Gastrocnemius medialis (tissue), 4 donors: ENCODE data around the gene PRM2.

Experiments
- POLR2A ChIP-seq, 2 donors: fragments of 450-650 bp; IDR thresholded peaks; one replicate each; pipeline ENCODE4 v1.6.1; 2017; ENCODE audit warnings: antibody characterized with exemption in 2 of 2, mild to moderate bottlenecking in 2 of 2, moderate library complexity in 2 of 2
- TF ChIP-seq, protein P1 (sequence below), 5 experiments: fragments of 450-650 bp in 3 of 5; fragments of 200-600 bp in 2 of 5; sonication (generic) in 2 of 5; IDR thresholded peaks in 4 of 5; conservative IDR thresholded peaks in 1 of 5; 1 replicate in 4 of 5; 2 replicates in 1 of 5; pipeline ENCODE4 v1.5.1; 2016 to 2019; ENCODE audit warnings: antibody characterized with exemption in 5 of 5, mild to moderate bottlenecking in 3 of 5, moderate library complexity in 3 of 5

DNA sequence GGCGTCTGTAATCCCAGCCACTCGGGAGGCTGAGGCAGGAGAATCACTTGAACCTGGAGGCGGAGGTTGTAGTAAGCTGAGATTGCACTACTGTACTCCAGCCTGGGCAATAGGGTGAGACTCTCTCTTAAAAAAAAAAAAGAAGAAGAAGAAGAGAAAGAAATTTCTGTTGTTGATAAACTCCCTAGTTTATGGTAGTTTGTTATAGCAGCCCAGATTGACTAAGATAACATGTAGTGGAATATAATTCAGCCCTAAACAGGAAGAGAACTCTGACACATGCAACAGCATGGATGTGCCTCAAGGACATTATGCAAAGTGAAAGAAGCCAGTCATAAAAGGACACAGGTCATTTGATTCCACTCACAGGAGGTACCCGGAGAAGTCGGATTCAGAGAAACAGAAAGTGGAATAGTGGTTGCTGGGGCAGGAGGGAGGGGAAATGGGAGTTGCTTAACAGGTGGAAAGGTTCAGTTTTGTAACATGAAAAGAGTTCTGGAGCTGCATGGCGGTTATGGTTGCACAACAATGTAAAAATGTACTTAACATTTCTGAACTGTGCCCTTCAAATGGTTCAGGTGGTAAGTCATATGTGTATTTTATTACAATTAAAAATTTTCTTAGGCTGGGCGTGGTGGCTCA, 30.8 kb upstream of the PRM2 start:
- TF ChIP-seq, protein P1, sequence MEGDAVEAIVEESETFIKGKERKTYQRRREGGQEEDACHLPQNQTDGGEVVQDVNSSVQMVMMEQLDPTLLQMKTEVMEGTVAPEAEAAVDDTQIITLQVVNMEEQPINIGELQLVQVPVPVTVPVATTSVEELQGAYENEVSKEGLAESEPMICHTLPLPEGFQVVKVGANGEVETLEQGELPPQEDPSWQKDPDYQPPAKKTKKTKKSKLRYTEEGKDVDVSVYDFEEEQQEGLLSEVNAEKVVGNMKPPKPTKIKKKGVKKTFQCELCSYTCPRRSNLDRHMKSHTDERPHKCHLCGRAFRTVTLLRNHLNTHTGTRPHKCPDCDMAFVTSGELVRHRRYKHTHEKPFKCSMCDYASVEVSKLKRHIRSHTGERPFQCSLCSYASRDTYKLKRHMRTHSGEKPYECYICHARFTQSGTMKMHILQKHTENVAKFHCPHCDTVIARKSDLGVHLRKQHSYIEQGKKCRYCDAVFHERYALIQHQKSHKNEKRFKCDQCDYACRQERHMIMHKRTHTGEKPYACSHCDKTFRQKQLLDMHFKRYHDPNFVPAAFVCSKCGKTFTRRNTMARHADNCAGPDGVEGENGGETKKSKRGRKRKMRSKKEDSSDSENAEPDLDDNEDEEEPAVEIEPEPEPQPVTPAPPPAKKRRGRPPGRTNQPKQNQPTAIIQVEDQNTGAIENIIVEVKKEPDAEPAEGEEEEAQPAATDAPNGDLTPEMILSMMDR (IDR thresholded peaks at IDR 0.05 in 4 of 5, conservative IDR thresholded peaks at IDR 0.05 in 1 of 5): no peak
- TF ChIP-seq POLR2A (IDR thresholded peaks at IDR 0.05): no peak
